Measurements from ENCODE around the gene DPF3. TPM values are rescaled to one million over a fixed set of nuclear protein-coding genes. Genes with fewer than 3 reads are reported as not detected.
A peak's percentile ranks its signal among the peaks of the same experiment; 100 is the strongest.

DPF3 gene
- total and polyA plus RNA-seq, 2 of the 13 experiments (the other 11 are each of a cell fraction or from before 2014, with no cell fraction given) = 0.09 to 0.60 TPM

DNA sequence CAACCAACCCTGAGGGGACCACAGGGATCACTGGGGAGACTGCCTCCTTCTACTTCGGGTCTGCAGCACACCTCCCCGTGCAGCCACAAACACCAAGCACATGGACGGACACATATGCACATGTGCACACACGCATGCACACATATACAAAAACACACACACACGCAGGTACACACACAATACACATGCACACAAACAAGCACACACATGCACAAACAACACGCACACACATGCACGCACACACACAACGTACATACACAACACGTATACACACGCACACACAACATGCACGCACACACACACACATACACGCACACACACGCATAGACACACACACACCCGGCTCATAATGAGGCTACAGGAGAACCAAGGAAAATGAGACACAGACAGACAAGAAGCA, 203.6 kb downstream of the DPF3 start (continued):
- TF ChIP-seq, protein P1, sequence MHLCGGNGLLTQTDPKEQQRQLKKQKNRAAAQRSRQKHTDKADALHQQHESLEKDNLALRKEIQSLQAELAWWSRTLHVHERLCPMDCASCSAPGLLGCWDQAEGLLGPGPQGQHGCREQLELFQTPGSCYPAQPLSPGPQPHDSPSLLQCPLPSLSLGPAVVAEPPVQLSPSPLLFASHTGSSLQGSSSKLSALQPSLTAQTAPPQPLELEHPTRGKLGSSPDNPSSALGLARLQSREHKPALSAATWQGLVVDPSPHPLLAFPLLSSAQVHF (CRISPR knock-in tag; IDR thresholded peaks at IDR 0.05) = no peak

DNA sequence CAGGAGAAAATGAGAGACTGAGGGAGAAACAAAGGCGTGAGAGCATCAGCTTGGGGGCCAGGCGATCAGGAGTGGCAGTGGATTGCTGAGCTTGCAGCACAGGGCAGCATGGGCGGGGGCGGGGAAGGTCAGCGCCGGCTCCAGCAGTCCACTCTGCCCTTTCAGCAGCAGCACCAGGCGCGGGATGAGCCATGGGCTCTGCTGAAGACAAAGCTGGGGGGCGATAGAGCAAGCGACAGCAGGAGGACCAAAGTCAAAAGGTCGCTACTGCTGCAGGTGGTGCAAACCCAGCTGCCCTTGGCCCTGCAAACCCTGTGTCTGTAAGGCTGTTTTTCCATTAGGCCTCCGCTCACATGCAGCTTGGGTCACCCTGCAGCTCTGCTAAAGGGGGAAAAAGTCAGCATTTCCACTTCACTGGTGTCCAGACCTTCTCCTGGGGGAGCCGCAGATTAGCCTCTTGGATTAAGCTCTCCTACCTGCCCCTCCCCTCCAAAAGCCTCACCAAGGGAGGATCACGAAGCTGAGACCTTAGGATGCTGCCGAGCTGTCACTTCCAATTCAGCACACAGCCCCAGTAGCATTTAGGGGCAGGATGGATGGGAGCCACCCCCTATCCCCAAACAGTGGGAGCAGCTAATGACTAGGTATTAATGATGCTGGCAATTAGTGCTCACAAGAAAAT, 204.8 kb downstream of the DPF3 start:
- DNase-seq (ENCODE audit: low spot score) = no peak
- no peak overlapping the region for H2AFZ ChIP-seq (ENCODE audit: low read length)
- H3K4me2 ChIP-seq (ENCODE audit: low read depth, low read length) = no peak overlapping the region
- no peaks in the 10 kb centered on the region for H3K9me3 ChIP-seq (ENCODE audit: low read length)
- in situ Hi-C loops (cut with HindIII; ENCODE audit: extremely low pct_ligation_motif_present, low pct_unique_long_range_greater_than_20kb) (no loop called here), intact Hi-C loops (cut with micrococcal nuclease; ENCODE audit: unreplicated experiment) (no loop called here)
- no peaks in the 10 kb centered on the region for H3K79me2 ChIP-seq (ENCODE audit: insufficient read depth, low read length)
- peak; percentile 87 for ATAC-seq
- no peaks in the 10 kb centered on the region for H3K4me1 ChIP-seq (ENCODE audit: insufficient read depth, low read length)
- no peaks in the 10 kb centered on the region for H3K27me3 ChIP-seq (ENCODE audit: control insufficient read depth in 1 of 2, insufficient read depth in 2 of 2, low read length in 2 of 2)
- FAIRE-seq = no peak
- 20% methylated on average over 6 of the region's 15 CpGs for WGBS (ENCODE audit: low lambda C conversion rate)
- H3K4me3 ChIP-seq (replicated peaks in 1 of 3; ENCODE audit: insufficient read depth in 1 of 3, low read depth in 2 of 3, low read length in 3 of 3) = no peak overlapping the region
- BruUV-seq (replicated peaks) = no TSS peak
- POLR2A ChIA-PET = no interaction called here
- no peak overlapping the region for H3K9ac ChIP-seq (ENCODE audit: insufficient read depth, low read depth, low read length)
- no peaks in the 10 kb centered on the region for H4K20me1 ChIP-seq (ENCODE audit: insufficient read depth, low read length)
- CTCF ChIA-PET (ENCODE audit: low intra/inter-chr PET ratio, low total read pairs) = no interaction called here
- H3K36me3 ChIP-seq (replicated peaks in 1 of 2; ENCODE audit: control insufficient read depth in 1 of 2, insufficient read depth in 2 of 2, low read length in 2 of 2) = no peaks in the 10 kb centered on the region
- H3K27ac ChIP-seq (ENCODE audit: extremely low read length, insufficient read depth, low read length) = no peak overlapping the region
- TF ChIP-seq, protein P2, sequence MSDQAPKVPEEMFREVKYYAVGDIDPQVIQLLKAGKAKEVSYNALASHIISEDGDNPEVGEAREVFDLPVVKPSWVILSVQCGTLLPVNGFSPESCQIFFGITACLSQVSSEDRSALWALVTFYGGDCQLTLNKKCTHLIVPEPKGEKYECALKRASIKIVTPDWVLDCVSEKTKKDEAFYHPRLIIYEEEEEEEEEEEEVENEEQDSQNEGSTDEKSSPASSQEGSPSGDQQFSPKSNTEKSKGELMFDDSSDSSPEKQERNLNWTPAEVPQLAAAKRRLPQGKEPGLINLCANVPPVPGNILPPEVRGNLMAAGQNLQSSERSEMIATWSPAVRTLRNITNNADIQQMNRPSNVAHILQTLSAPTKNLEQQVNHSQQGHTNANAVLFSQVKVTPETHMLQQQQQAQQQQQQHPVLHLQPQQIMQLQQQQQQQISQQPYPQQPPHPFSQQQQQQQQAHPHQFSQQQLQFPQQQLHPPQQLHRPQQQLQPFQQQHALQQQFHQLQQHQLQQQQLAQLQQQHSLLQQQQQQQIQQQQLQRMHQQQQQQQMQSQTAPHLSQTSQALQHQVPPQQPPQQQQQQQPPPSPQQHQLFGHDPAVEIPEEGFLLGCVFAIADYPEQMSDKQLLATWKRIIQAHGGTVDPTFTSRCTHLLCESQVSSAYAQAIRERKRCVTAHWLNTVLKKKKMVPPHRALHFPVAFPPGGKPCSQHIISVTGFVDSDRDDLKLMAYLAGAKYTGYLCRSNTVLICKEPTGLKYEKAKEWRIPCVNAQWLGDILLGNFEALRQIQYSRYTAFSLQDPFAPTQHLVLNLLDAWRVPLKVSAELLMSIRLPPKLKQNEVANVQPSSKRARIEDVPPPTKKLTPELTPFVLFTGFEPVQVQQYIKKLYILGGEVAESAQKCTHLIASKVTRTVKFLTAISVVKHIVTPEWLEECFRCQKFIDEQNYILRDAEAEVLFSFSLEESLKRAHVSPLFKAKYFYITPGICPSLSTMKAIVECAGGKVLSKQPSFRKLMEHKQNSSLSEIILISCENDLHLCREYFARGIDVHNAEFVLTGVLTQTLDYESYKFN (CRISPR knock-in tag; conservative IDR thresholded peaks at IDR 0.05) = 0 out of 2 replicates have a peak, but pooled peaks have one; percentile 26
- TF ChIP-seq RORA (CRISPR knock-in tag; IDR thresholded peaks at IDR 0.05) (no peak), PITX1 (CRISPR knock-in tag; IDR thresholded peaks at IDR 0.05) (no peak), AHR (CRISPR knock-in tag; IDR thresholded peaks at IDR 0.05) (no peak), KLF13 (CRISPR knock-in tag; IDR thresholded peaks at IDR 0.05) (no peak), HNF4A (CRISPR knock-in tag; IDR thresholded peaks at IDR 0.05) (peak; percentile 72), ZNF530 (CRISPR knock-in tag; IDR thresholded peaks at IDR 0.05; ENCODE audit: low read depth) (no peak), KLF9 (CRISPR knock-in tag; IDR thresholded peaks at IDR 0.05; ENCODE audit: low read depth) (no peak), ZNF30 (CRISPR knock-in tag; IDR thresholded peaks at IDR 0.05) (no peak), NFE2L1 (CRISPR knock-in tag; IDR thresholded peaks at IDR 0.05; ENCODE audit: borderline replicate concordance) (no peak), MTA1 (CRISPR knock-in tag; IDR thresholded peaks at IDR 0.05; ENCODE audit: borderline replicate concordance) (no peak), ZNF644 (CRISPR knock-in tag; IDR thresholded peaks at IDR 0.05; ENCODE audit: low read depth) (no peak)
- TF ChIP-seq, protein P3, sequence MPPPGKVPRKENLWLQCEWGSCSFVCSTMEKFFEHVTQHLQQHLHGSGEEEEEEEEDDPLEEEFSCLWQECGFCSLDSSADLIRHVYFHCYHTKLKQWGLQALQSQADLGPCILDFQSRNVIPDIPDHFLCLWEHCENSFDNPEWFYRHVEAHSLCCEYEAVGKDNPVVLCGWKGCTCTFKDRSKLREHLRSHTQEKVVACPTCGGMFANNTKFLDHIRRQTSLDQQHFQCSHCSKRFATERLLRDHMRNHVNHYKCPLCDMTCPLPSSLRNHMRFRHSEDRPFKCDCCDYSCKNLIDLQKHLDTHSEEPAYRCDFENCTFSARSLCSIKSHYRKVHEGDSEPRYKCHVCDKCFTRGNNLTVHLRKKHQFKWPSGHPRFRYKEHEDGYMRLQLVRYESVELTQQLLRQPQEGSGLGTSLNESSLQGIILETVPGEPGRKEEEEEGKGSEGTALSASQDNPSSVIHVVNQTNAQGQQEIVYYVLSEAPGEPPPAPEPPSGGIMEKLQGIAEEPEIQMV (CRISPR knock-in tag; IDR thresholded peaks at IDR 0.05; ENCODE audit: low read depth) = no peak
- TF ChIP-seq, protein P4, sequence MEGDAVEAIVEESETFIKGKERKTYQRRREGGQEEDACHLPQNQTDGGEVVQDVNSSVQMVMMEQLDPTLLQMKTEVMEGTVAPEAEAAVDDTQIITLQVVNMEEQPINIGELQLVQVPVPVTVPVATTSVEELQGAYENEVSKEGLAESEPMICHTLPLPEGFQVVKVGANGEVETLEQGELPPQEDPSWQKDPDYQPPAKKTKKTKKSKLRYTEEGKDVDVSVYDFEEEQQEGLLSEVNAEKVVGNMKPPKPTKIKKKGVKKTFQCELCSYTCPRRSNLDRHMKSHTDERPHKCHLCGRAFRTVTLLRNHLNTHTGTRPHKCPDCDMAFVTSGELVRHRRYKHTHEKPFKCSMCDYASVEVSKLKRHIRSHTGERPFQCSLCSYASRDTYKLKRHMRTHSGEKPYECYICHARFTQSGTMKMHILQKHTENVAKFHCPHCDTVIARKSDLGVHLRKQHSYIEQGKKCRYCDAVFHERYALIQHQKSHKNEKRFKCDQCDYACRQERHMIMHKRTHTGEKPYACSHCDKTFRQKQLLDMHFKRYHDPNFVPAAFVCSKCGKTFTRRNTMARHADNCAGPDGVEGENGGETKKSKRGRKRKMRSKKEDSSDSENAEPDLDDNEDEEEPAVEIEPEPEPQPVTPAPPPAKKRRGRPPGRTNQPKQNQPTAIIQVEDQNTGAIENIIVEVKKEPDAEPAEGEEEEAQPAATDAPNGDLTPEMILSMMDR (CRISPR knock-in tag; IDR thresholded peaks at IDR 0.05) = peak; percentile 41
